Stimulated activated naive CD8-positive, alpha-beta T cell treated with anti-CD3 and anti-CD28 coated beads, Interleukin-15, Interleukin-2, amounts not matched to agents 100 U/mL and 50 U/mL, for 24 hours (primary cell): Measurements from ENCODE around the gene RASGRF1.
"Not testable (repeated sequence)": the region's sequence is repeated elsewhere in the genome, so short reads cannot be mapped to it uniquely, and the experiment has no call there.

Source experiments
- ATAC-seq: fragments of 150-1000 bp; cut with Tn5 transposase; one replicate; pipeline ENCODE4 v1.10.0; 2021
- DNase-seq: peaks from one replicate; pipeline ENCODE4 v3.0.0; 2021

The RASGRF1 gene, protein sequence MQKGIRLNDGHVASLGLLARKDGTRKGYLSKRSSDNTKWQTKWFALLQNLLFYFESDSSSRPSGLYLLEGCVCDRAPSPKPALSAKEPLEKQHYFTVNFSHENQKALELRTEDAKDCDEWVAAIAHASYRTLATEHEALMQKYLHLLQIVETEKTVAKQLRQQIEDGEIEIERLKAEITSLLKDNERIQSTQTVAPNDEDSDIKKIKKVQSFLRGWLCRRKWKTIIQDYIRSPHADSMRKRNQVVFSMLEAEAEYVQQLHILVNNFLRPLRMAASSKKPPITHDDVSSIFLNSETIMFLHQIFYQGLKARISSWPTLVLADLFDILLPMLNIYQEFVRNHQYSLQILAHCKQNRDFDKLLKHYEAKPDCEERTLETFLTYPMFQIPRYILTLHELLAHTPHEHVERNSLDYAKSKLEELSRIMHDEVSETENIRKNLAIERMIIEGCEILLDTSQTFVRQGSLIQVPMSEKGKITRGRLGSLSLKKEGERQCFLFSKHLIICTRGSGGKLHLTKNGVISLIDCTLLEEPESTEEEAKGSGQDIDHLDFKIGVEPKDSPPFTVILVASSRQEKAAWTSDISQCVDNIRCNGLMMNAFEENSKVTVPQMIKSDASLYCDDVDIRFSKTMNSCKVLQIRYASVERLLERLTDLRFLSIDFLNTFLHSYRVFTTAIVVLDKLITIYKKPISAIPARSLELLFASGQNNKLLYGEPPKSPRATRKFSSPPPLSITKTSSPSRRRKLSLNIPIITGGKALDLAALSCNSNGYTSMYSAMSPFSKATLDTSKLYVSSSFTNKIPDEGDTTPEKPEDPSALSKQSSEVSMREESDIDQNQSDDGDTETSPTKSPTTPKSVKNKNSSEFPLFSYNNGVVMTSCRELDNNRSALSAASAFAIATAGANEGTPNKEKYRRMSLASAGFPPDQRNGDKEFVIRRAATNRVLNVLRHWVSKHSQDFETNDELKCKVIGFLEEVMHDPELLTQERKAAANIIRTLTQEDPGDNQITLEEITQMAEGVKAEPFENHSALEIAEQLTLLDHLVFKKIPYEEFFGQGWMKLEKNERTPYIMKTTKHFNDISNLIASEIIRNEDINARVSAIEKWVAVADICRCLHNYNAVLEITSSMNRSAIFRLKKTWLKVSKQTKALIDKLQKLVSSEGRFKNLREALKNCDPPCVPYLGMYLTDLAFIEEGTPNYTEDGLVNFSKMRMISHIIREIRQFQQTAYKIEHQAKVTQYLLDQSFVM (N-terminal part only)

DNA sequence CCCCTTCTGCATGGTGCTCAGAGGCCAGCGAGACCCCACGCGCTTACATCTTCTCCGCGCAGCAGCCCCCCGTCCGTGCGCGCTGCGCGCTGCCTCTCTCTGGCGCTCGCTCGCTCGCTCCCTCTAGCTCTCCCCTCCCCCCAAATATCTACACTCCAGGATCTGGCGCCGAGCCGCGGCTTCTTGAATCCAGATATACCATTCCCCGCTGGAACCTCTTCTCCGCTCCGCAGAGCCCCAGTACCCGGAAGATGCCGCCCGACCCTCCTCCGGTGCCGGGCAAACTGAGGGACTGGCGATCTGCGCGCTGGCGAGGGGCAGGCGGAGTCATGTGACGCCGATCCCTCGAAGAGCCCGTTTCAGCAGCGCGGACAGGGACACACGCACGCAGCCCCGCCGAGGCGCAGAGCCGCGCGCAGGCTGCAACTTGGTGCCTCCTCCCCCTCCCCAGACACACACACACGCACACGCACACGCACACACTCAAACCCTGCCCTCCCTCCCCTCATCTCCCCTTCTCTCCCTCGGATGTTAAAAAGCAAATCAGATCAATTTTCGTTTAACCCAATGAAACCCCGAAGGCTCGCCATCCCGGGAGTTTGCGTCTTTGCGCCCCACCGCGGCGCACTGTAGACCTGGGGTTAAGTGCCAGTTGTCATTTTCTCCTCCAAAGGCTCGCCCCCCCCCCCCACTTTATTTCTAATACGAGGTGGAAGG is at the start of gene RASGRF1:
Gene RASGRF1, minus strand, starts transcription at position 294 of the 717 bp plus-strand sequence. Its CDS starts 282 bp downstream, at position 12.
- DNase-seq: no peak
- ATAC-seq: no peak

DNA sequence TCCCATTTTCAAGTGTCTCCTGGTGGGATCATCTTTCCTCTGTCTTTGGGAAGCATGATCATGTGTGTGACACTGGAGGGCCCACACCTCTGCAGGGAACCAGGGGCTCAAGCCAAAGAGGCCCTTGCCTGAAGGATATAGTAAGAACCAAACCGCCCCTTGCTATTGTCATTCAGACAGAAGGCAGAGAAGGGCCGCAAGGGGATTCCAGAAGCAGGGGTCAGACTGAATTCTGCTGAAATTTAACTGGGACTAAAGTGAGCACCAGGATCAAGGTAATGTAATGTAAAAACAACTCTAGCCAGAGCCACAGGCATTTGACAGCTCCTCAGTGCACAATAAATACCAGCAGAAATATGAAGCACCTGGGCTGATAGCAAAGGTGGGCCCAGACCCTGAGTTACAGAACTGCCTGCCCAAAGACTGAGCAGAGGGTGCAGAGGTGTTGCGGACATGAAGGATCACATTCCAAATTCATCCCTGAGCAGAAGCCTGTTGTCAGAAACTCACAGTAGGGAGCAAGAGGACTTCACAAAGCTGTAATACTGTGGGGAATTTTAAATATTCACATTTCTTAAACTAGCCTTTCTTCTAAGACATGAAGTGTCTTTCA is 46.0 kb upstream of the RASGRF1 start:
- ATAC-seq (no peak), DNase-seq (no peak)

DNA sequence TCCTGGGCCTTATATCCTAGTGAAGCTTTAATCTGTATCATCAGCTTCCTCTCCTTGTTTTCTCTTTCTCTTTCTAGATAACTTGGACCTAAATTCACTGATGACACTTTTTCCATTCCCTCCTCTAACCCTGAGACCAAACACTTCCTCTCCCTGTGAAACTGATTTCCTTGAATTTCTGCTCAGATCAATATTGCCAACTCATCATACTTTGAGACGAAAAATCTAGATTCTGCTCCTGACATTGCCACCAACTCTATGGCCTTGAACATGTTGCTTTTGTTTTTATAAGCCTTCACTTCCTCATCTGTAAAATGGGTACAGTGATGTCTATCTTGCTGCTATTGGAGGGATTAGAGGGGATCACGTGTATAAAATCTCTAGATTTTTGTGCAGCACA is 42.7 kb upstream of the RASGRF1 start:
- ATAC-seq: no peak
- no peak for DNase-seq

DNA sequence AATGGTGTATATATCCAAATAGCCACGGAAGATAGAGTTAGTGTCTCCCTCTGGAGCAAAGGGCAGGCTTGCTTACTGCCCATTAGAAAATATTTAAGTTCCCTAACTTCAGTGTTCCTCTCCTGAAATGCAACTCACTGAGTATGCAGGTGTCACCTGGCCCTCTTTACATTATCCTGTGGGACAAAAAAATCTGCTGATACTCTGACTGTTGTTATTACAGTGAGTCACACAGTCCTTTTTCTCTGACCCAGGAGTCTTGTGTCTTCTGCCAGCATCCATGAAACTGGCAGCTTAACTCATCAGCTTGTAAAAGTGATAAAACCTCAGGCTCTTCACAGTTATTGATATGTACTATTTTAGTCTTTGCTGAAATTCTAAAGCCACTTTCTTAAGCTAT is 42.2 kb upstream of the RASGRF1 start:
- no peak for DNase-seq
- no peak for ATAC-seq

DNA sequence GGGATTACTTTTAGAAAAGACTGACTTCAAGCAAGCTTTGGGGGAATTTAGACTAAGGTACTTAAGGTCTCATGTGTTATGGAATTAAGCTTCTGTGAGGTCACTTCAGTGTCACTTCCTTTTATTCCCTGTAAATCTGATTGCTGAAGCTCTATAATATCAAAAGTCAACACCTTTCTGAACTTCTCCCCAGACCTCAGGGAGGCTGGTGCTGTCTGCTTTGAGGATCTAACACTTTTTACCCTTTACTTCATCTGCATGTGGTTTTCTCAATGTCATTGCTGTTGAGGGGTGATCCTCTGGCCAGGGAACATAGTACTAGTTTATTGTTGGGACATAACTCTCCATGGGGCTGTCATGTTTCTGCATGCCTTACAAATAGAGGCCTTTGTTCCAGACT is 41.8 kb upstream of the RASGRF1 start:
- DNase-seq (no peak), ATAC-seq (no peak)

DNA sequence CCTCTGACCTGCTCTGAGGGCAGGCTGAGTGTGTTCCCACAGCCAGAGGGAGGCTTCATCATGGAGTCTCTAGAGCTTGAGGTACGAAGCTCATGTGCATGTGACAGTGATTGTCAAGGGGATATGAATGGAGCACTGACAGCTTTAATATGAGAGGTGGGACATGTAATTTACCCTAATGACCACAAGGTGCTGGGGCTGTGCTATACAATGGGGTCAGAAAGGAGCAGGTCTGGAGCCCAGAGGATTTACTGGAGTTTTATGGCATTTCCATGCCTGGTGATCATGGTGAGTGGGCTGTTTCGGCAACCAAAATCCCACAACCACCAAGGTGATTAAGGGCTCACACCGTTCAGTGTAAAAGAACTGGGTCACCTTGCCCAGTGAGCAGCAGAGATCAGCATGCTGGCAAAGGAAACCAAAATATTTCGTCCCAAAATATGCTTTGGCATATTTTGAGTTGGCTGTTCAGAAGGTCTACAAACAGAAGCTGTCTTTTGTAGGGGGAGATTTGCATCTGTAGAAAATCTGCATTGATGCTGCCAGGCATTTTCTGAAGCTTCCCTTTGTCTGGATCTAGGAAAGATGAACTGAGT is 40.1 kb upstream of the RASGRF1 start:
- no peak for ATAC-seq
- DNase-seq: no peak

DNA sequence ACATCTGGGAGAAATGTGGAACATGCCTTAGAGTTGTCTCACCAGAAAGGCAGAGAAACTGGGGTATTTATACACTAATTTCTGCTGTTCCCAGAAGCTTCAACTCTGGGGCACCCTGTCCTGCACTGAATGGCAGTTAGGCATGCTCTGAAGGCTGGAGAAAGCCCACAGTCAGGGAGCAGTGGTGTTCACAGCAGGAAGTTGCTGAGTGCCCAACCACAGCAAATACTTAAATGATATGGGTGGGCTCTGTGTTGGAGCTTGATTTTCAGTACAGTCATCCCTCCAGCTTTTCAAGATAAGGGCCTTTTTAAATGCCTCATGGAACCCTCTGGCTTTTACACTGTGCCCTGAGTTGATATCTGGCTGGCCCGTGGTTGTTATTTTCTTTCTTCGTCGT is 38.7 kb upstream of the RASGRF1 start:
- no peak for ATAC-seq
- no peak for DNase-seq

DNA sequence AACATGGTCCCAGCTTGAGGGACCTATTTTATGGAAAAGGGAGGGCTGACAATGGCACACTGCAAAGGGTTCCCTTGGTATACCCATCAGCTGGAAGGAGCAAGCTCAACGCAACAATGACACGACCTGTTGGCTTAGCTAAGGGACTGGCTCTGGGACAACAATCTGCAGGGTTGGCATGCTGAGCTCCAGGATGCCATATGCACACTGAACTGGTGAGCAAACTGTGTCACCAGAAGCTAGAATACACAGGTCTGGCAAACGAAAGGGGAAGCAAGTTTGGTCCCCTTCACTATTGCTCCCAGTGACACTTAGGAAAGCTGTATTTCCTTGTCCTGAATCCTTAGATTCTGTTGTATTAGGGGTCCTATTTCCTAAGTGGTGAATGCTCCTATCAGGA is 38.0 kb upstream of the RASGRF1 start:
- no peak for DNase-seq
- ATAC-seq: no peak

DNA sequence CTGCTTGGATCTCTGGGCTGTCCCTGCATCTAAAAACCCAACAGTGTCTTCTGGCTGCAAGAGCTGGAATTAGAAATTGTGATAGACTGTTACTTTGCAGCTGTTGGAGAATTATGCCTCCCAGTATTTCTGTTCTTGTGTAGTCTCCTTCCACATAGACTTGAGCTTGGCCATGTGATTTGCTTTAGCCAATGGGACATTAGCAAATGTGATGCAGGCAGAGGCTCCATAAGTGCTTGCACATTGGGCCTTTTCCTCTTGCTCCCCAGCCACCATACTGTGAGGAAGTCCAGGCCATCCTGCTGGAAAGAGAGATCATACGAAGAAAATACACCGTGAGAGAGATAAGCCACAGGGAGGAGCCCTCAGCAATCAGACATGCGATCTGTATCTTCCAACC is 33.8 kb upstream of the RASGRF1 start:
- DNase-seq: no peak

DNA sequence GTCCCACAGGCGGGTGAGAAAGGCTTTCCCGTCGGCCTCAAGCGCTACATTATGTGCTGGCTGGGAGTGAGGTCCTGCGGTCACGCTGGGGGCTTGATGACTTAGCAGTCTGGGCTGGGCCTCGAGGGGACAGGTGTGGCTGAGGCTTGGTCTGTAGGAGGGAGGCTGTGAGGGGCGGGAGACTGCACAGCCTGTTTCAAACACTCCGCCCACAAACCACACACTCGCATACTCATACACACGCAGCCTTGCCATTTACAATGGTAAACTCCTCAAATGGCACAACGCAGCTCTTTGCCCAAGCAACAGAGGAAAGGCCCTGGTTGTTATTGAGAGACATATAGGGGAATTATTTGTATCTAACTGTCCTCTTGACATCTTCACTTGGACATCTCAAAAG is 32.4 kb upstream of the RASGRF1 start:
- DNase-seq: no peak
- no peak for ATAC-seq

More for the DNA sequence above, 33.8 kb upstream of the RASGRF1 start:
- no peak for ATAC-seq

DNA sequence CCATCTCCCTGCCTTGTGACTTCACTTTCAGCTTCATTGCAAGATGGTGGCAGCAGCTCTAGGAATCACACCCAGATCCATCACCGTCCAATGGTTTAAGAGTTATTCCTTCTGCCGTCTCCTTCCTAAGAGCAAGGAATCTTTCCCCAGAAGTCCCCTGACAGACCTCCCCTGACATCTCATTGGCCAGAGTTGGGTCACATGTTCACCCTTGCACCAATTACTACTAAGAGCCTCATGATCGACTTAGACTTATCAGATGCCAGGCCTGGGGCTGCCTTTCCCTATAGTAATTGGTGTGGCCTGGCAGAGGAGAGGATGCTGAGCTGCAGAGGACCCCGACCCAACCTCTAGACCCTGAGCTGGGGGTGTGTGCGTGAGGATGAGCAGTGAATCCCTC is 31.8 kb upstream of the RASGRF1 start:
- ATAC-seq: no peak
- DNase-seq: no peak

DNA sequence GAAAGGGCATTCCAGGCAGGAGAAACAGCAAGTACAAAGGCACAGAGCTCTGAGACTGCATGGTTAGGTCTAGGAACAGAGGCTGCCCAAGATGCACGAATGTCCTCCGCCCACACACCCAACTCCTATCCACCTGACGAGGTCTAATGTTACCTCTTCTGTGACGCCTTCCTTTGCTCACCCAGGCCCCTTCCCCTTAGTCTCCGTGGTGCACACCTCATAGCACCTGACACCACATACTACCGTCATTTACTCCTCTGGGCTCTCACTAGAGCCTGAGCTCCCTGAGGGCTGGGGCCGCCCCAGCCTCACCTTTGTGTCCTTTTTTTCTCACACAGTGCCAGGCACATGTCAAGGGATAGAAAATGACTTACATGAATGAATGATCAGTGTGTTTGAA is 31.0 kb upstream of the RASGRF1 start:
- ATAC-seq (no peak), DNase-seq (no peak)

DNA sequence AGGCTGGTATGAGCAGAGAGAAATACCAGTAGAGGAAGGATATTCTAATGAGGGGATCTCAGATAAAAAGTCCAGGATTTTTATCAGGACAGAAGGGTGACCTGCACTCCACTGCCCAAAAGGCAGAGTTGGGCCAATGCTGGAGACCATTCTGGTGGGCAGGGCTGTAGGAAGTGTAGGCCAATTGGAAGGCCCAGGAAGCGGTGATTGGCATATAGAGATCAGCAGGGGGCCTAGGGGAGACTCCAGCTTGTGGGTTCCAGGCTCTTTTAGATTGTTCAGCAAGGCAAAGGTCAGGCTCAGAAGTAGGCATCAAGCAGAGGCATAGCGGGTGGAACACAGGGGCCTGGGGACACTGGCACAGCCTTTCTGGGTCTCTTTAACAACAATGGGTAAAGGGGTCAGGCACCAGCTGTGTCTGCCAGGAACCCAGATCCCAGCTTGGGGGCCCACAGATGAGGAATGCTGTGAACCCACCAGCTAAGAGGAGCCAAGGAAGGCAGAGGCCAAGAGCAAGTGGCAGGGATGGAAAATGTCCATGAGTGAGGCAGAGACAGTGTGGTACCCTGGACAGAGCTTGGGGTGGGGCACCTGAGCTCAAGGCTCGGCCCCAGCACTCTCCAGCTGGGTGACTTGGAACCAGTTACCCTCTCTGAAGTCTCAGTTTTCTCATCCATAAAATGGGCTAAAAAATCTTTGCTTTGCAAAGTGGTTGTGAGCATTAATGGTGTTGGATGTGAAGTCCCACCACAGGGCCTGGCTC is 27.0 kb upstream of the RASGRF1 start:
- ATAC-seq: no peak
- DNase-seq: no peak

DNA sequence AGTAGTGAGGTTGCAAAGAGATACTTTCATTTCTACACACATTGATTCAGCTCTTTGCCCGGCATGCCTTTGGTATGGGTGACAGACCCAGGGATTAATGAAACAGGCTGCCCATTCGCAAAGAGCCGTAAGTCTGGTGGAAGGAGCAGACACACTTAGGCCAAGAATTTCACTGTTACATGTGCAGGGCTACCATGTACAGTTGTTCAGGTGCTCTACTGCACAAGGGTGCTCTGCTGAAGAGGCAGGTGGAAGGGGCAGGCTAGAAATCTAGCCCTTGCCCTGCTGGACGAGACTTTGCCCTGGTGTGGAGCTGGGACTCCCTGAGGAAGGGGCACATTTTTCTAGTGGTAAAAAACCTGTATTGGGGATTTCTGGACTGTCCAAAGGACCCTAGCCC is 26.2 kb upstream of the RASGRF1 start:
- DNase-seq (no peak), ATAC-seq (no peak)

DNA sequence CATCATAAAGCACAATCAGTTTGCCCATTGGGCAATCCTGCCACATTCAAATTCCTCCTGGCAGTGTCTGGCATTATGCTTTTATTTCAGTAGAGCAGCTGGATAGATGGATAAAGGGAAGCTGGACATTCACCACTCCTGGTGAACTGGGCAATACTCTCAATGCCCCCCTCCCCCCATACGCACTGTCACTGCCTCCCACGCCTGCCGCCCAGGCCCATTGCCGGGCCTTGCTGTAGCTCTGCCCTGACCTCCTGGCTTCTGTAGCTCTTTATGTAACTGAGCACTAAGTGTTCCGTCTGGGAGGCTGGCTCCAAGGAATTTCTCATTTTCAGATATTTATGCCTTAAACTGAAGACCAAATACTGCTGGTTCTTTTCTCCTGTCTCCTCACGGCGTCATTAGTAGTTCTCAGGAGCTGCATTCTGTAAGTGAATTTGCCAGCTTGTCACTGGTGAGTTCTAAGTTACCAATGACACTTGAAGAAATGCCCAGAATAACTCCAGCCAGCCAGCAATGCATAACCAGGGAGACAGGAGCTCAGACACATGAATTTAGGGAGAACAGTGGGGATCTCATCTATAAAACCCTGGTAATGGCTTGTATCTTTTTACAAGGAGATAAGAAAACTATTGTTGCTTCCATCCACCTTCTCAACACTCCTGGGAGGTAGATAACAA is 25.5 kb upstream of the RASGRF1 start:
- DNase-seq: no peak
- no peak for ATAC-seq

DNA sequence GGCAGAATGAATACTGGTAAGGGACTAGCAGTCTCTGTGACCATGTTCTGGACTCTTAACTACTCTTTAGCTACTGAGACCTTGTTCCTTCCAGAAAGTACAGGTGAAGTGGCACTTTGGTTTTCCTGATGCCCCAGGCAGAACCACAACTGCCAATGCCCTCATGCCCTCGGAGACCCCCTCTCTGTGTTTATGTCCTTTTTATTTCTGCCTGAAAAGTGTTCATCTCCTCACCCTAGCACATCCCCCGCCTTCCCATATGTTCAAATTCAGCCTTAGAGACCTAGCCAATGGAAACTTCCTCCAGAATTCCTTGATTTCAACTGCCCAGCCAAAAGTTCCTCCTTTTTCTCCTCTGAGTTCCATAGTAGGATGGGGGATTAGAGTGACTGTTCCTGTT is 23.3 kb upstream of the RASGRF1 start:
- DNase-seq (no peak), ATAC-seq (no peak)

DNA sequence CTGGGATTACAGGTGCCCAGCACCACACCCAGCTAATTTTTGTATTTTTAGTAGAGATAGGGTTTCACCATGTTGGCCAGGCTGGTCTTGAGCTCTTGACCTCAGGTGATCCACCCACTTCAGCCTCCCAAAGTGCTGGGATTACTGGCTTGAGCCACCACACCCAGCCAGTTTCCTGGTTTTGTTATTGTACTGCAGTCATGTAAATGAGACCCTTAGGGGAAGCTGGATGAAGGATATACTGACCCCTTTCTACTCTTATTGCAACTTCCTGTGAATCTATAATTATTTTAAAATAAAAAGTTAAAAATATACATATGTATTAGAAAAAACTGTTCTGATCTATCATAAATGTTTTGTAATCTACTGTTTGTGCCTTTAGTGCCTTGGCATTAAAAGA is 20.8 kb upstream of the RASGRF1 start:
- not testable (repeated sequence) for DNase-seq

DNA sequence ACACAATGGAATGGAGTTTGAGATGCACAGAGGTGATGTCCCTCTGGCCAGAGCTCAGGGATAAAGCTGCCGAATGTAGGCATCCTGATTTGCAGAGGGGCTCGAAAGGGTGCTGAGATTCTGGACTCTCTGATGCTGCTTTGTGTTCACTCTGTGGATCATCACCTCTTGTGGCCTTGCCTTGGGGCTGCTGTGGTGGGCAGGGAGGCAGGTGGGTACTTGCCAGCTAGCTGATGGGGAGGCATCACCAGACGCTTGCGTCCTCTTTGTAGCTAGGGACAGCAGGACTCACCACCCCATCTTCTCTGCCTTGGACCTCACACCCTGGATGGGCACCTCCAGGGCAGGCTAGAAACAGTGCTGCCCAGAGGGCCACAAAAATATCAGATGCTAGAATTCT is 14.6 kb upstream of the RASGRF1 start:
- DNase-seq: no peak

More for the DNA sequence above, 20.8 kb upstream of the RASGRF1 start:
- not testable (repeated sequence) for ATAC-seq

DNA sequence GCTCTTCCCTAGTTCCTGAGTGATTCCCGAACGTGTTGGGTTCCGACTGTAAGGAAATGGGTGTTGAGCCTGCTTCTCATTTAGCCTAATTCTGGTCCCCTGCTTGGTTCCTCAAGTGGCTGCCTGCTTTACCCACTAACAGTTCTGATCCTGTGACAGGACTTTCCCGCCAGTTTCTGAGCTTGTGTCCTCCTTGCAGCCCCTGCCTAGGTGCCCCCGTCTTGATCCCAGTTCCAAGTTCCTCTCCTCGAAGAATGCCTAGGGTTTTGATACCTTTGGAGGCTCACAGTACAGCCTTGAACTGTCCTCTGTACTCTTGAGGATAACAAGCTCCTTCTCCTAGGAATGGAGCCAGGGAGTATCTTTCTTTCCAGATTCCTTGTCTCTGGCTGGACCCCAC is 12.0 kb upstream of the RASGRF1 start:
- no peak for ATAC-seq

More for the DNA sequence above, 14.6 kb upstream of the RASGRF1 start:
- ATAC-seq: no peak

More for the DNA sequence above, 12.0 kb upstream of the RASGRF1 start:
- DNase-seq: no peak
